Posterior vena cava (tissue), 2 donors: ENCODE data around the gene IL1RAPL2. TPM values are rescaled to one million over a fixed set of nuclear protein-coding genes. Genes with fewer than 3 reads are reported as not detected.
"Not testable (repeated sequence)": the region's sequence is repeated elsewhere in the genome, so short reads cannot be mapped to it uniquely, and the experiment has no call there.

Source experiments
- DNase-seq: peaks from one replicate; pipeline ENCODE4 v3.0.0-alpha.2; 2020; ENCODE audit warnings: low spot score
- intact Hi-C, 2 donors: fragments of 100-400 bp; cut with DNase I; formaldehyde crosslinking; loops; one replicate each; pipeline versions ENCODE4 v1.14.1 to v1.14.2; 2022 to 2023
- total RNA-seq, 2 donors: library from RNA; stranded (reverse); fragmentation: NEBNext Ultra II Directional; extraction: Animal tissue kit (Norgen Biotek cat#: 25700); gene quantifications; one replicate each; pipeline ENCODE4 v1.2.1, GENCODE V29; 2021
- donor health status: DM: yes; HTN: yes; CAD: no.
- donor health status: DM: yes; HTN: yes; CAD: no.

The IL1RAPL2 gene
- total RNA-seq, 2 donors from 2014 or later: 0.10 TPM; not detected in 1

GRCh38 chrX:104972737-104973136, 406.7 kb downstream of the IL1RAPL2 start:
- intact Hi-C loops: no loop called here

GRCh38 chrX:104987063-104987462, 421.1 kb downstream of the IL1RAPL2 start:
- intact Hi-C loops: no loop called here
- no peak for DNase-seq

More at GRCh38 chrX:104972737-104973136, 406.7 kb downstream of the IL1RAPL2 start:
- DNase-seq: no peak

DNA sequence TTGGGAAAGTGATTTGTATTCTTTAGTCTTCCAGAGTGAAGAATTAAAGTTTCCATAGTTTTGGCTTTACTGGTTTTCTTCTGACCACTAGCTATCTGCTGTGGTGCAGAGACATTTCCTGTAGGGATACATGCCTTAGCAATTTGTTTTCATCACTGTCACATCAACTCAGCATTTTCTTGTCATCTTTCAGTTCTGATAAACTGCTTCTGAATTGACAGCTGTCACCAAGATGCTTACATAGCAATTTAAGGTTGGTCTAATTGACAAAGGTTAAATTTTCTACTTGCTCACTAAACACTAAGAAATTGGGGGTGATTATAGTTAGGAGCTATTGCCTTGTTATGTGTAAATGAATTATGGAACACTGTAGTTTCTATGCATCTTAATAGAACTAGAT, 422.0 kb downstream of the IL1RAPL2 start:
- intact Hi-C loops: no loop called here

GRCh38 chrX:104995546-104995945, 429.5 kb downstream of the IL1RAPL2 start:
- no peak for DNase-seq
- intact Hi-C loops: no loop called here

More for the DNA sequence above, 422.0 kb downstream of the IL1RAPL2 start:
- DNase-seq: no peak

- intact Hi-C loops: no loop called here
- DNase-seq: no peak
Measured at GRCh38 chrX:105006103-105006502, 440.1 kb downstream of the IL1RAPL2 start.

DNA sequence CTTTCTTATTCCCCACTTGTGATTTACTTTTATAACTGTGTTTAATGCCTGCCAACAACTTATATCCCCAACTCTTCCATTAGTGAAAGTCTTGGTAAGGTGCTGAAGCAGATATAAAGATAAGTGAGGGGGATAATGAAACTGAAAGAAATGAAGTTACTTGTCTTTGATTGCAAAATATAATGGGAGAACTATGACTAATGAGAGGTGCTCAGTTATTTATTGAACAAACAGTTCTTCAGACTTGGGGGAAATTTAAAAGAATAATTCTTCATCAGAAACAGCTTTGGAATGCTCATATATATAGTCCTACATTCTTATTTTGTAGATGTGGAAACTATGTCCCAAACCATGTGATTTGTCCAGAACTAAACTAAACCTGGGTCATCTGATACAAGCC, 441.0 kb downstream of the IL1RAPL2 start:
- intact Hi-C loops: no loop called here
- no peak for DNase-seq

- no peak for DNase-seq
- intact Hi-C loops: no loop called here
Measured at GRCh38 chrX:105013719-105014118, 447.7 kb downstream of the IL1RAPL2 start.

DNA sequence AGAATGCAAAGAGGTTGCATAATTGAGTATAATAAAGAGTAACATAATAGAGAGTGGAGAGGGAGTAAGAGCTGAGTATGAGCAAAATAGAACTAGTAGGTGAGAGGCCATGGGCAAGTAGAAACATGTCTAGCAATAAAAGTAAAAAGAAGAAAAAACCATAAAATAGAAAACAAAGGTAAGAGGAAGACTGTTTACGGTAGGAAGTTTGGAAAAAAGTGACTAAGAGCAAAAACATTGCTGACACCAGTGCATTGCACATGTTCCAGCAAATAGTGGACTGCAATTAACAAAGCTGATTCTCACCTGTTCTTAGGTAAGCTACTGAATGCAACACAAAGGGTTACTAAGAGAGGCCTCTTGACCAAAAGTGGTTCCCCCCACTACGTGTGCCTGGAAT, 451.6 kb downstream of the IL1RAPL2 start:
- intact Hi-C loops: no loop called here

DNA sequence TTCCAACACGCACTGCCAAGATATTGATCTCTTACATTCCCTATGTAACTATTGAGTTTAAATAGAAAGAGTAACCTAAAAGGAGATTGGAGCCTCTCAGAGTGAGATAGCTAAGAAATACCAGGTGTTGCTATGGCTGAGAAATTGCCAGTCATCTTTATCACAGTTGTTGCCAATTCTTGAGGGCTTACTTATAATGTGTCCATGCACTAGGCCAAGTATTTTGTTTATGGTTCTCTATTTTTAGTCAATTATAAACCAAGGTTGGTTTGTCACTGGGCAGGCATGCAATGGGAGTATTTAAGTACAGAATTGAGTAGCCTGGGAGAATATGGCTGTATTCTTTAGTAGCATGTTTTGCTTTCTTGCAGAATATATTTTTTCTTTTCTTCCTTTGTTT, 452.9 kb downstream of the IL1RAPL2 start:
- intact Hi-C loops: no loop called here

More for the DNA sequence above, 451.6 kb downstream of the IL1RAPL2 start:
- no peak for DNase-seq

DNA sequence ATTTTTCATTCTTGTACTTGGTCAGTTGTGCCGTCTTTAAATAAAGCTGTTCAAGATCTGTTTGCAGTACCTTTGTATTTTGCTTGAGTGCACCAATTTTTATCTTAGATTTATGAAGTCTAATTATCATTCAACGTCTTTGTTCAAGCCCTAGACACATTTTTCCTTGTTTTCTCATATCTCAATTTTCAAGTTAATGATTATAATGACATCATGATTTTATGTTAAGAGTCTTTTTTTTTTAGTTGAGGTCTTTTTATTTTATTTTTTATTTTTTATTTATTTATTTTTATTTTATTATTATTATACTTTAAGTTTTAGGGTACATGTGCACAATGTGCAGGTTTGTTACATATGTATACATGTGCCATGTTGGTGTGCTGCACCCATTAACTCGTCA, 463.0 kb downstream of the IL1RAPL2 start:
- intact Hi-C loops, DNase-seq: not testable (repeated sequence)

More for the DNA sequence above, 452.9 kb downstream of the IL1RAPL2 start:
- no peak for DNase-seq

DNA sequence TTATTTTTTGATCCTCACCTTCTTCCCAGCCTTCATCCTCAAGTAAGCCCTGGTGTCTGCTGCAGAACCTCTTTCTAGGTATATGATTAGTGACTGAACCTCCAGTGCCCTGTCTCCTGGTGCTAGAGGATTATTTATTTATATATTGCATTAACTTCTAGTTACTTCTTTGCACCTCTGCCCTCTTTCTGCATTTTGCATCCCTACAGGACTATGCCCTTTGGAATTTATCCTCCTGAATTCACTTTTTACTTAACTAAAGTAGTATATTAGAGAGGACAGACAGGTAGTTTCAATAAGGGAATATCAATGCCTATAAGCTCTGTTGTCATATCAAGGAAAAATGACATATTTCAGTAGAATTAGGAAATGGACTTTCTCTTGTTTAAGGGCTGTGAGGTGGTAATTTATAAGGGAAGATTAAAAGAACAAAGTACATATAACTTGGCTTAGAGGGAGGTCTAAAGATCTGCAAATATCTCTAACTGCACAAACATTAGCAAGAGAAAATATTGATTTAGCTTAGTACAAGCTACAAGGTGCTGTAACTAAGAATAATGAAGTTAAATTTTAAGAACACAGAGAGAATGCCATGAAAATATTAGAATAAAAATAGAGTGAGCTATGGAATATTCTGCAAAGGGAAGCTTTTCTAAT, 472.8 kb downstream of the IL1RAPL2 start:
- DNase-seq: no peak
- intact Hi-C loops: no loop called here

DNA sequence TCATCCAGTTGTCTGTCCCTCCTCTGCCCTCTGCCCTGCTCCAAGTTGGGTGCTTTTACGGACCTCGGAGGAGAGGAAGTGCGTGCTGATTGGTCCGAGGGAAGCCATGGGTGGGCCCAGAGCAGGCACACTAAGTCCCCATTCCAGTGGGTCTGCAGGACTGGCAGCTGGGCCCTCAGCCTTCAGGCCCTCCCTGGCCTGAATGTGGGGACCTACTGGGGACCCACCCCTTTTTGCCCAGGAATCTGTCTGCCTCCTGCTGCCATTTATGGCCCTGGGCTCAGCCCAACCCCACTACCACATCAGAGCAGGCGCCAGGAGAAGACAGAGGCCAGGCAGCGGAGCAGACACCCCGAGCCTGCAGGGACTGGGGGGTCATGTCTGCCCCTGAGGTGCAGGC, 484.9 kb downstream of the IL1RAPL2 start:
- intact Hi-C loops: no loop called here
- no peak for DNase-seq

DNA sequence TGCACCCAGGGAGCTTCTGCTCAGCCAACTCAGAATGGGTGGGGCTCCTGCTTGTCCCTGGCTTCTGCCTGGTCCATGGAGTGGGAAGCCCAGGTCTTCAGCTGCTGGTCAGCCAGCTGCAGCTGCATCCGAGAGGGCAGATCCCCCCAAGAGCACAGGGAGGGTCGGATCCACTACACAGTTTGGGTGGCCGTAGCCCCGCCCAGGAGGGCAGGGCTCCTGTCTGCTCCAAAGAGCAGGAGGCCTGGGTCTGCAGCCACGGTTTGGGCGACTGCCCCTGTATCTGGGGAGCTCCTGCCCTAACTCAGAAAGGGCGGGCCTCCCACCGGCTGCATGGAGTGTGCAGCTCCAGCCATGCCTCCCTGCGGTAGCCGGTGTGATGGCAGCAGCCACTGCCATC, 485.4 kb downstream of the IL1RAPL2 start:
- intact Hi-C loops: no loop called here
- DNase-seq: no peak

- intact Hi-C loops: no loop called here
- no peak for DNase-seq
Measured at GRCh38 chrX:105052926-105053325, 486.9 kb downstream of the IL1RAPL2 start.

DNA sequence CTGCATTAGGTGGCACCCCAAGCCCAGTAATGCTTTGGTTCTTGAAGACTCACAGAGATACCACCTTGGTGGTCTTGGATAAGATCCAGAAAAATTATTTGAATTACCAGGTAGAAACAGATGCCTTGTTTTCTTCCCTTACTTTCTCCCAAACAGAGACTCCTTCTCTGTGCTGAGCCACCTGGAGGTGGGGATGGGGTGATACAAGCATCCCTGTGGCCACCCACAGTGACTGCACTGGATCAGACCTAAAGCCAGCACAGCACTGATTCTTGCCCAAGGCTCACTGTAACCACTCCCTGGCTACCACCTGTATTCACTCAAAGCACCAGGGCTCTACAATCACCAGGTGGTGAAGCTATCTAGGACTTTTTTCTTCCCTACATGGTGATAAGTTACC, 497.7 kb downstream of the IL1RAPL2 start:
- intact Hi-C loops: no loop called here
- DNase-seq: no peak

DNA sequence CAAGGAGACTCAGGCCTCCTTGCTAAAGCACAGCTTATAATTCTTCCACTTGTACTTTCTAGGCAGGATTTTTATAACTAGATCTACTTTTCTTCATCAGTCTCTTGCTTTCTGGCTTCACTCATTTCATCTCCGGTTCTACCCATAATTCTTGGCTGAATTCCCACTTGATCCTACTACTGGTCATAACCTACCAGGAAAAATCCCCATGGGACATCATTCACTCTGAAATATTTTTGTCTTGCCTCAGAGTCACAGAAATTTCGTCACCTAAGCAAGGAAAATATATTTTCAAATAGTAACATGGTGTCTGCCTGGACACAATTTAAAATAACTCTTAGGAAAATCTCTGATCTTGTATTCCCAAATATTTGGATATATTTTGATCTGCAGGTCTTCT, 532.2 kb downstream of the IL1RAPL2 start:
- no peak for DNase-seq
- intact Hi-C loops: no loop called here

GRCh38 chrX:105098812-105099211, 532.8 kb downstream of the IL1RAPL2 start:
- DNase-seq: no peak
- intact Hi-C loops: no loop called here

- no peak for DNase-seq
- intact Hi-C loops: no loop called here
Measured at GRCh38 chrX:105101378-105101777, 535.4 kb downstream of the IL1RAPL2 start.

- DNase-seq: no peak
- intact Hi-C loops: no loop called here
Measured at GRCh38 chrX:105109936-105110335, 543.9 kb downstream of the IL1RAPL2 start.

- intact Hi-C loops: no loop called here
- no peak for DNase-seq
Measured at GRCh38 chrX:105114554-105115130, 548.6 kb downstream of the IL1RAPL2 start.

GRCh38 chrX:105115596-105116320, 549.8 kb downstream of the IL1RAPL2 start:
- DNase-seq: peak; percentile 67
- intact Hi-C loops: not testable (repeated sequence)
